Nephron progenitor cell (in vitro differentiated cells): ENCODE results near the gene RNASE13.

Experiments
- DNase-seq: peaks from one replicate; pipeline ENCODE4 v3.0.0; 2021
- H3K27ac Mint-ChIP-seq: 2 replicates; pipeline ENCODE4 v1.8.0; 2021; ENCODE audit warnings: mild to moderate bottlenecking, moderate library complexity, mixed read lengths
- H3K27me3 Mint-ChIP-seq: 2 replicates; pipeline ENCODE4 v1.8.0; 2021; ENCODE audit warnings: mild to moderate bottlenecking, low read depth, mixed read lengths; ENCODE audit not compliant: poor library complexity
- H3K36me3 Mint-ChIP-seq: 2 replicates; pipeline ENCODE4 v1.8.0; 2021; ENCODE audit warnings: low read depth, mixed read lengths
- H3K4me1 Mint-ChIP-seq: 2 replicates; pipeline ENCODE4 v1.8.0; 2021; ENCODE audit warnings: mixed read lengths
- H3K4me3 Mint-ChIP-seq: 2 replicates; pipeline ENCODE4 v1.8.0; 2021; ENCODE audit warnings: mild to moderate bottlenecking, moderate library complexity, mixed read lengths
- H3K9me3 Mint-ChIP-seq: 2 replicates; pipeline ENCODE4 v1.8.0; 2021; ENCODE audit warnings: mild to moderate bottlenecking, moderate library complexity, mixed read lengths
- TF ChIP-seq, protein P1 (sequence below): fragments of 200-600 bp; sonication (generic); IDR thresholded peaks from 2 replicates; pipeline ENCODE4 v1.5.0; 2021; ENCODE audit warnings: antibody characterized with exemption

Gene RNASE13

DNA sequence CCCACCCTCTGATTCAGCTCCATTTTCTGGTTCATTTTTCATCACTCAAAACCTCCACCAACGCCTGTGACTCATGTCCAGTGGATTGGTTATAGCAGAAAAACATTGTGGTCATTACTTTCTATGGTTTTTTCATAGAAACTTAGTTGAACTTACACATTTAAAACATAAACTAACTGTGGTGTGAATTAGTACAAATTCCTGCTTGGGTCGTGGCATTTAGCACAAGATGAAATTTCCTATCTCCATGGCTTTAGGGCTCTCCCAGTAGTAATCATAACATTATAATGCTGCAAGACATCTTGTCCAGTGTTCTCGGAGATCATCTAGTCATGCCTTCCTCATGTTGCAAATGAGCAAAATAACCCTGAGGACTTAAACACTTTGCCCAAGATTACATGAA, 14.7 kb upstream of the RNASE13 start:
- Mint-ChIP-seq H3K27ac (no peak overlapping the region), H3K4me1 (peaks cover 20% of the 10 kb centered on the region), H3K27me3 (peaks cover 16% of the 10 kb centered on the region), H3K36me3 (no peaks in the 10 kb centered on the region), H3K4me3 (no peak overlapping the region), H3K9me3 (no peaks in the 10 kb centered on the region)
- no peak for DNase-seq
- TF ChIP-seq, protein P1, sequence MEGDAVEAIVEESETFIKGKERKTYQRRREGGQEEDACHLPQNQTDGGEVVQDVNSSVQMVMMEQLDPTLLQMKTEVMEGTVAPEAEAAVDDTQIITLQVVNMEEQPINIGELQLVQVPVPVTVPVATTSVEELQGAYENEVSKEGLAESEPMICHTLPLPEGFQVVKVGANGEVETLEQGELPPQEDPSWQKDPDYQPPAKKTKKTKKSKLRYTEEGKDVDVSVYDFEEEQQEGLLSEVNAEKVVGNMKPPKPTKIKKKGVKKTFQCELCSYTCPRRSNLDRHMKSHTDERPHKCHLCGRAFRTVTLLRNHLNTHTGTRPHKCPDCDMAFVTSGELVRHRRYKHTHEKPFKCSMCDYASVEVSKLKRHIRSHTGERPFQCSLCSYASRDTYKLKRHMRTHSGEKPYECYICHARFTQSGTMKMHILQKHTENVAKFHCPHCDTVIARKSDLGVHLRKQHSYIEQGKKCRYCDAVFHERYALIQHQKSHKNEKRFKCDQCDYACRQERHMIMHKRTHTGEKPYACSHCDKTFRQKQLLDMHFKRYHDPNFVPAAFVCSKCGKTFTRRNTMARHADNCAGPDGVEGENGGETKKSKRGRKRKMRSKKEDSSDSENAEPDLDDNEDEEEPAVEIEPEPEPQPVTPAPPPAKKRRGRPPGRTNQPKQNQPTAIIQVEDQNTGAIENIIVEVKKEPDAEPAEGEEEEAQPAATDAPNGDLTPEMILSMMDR, result no peak

DNA sequence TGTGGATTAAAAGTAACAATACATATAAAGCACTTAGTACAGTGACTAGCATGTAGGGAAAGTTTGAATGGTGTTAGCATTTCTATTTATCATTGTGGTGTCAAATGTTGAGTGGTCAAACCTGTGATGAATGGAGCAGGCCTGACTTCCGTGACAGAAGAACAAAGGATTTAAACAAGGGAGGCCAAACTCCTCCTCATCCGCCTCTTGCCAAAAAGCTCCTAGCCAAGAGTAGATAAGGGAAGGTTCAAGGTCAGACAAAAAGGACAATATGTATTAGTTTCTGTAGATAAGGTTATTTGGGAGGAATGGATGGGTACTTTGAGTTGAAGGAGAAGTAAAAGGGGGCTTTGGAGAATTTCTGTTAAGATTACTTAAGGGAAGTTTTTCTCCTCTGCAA, 14.0 kb upstream of the RNASE13 start:
- Mint-ChIP-seq H3K4me1 (peaks cover 20% of the 10 kb centered on the region), H3K4me3 (no peak overlapping the region), H3K27ac (no peak overlapping the region), H3K9me3 (no peaks in the 10 kb centered on the region), H3K27me3 (peaks cover 16% of the 10 kb centered on the region), H3K36me3 (no peaks in the 10 kb centered on the region)
- TF ChIP-seq, protein P1, result no peak
- no peak for DNase-seq

DNA sequence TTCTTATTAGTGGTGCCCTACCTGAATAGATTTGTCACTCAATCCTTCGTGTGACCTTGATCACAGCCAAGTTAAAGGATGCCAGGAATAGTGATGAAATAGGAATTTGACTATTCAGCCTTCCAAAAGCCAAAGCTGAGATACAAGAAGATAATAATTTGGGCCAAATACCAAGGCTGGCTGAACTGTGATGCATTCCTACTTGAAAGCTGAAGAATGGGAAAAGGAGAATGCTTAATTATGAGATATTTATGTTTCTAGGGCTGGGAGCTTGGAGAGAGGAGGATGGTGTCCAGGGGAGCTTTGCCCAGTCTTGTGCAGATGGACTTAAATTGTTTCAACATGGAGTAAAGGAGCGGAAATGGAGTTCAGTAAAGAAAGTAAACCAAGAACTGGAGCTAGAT, 12.8 kb upstream of the RNASE13 start:
- TF ChIP-seq, protein P1, result no peak
- no peak overlapping the region for H3K27ac Mint-ChIP-seq
- no peaks in the 10 kb centered on the region for H3K9me3 Mint-ChIP-seq
- H3K4me1 Mint-ChIP-seq, result peaks cover 33% of the 10 kb centered on the region
- peaks cover 20% of the 10 kb centered on the region for H3K27me3 Mint-ChIP-seq
- H3K4me3 Mint-ChIP-seq, result no peak overlapping the region
- H3K36me3 Mint-ChIP-seq, result no peaks in the 10 kb centered on the region
- DNase-seq, result no peak

DNA sequence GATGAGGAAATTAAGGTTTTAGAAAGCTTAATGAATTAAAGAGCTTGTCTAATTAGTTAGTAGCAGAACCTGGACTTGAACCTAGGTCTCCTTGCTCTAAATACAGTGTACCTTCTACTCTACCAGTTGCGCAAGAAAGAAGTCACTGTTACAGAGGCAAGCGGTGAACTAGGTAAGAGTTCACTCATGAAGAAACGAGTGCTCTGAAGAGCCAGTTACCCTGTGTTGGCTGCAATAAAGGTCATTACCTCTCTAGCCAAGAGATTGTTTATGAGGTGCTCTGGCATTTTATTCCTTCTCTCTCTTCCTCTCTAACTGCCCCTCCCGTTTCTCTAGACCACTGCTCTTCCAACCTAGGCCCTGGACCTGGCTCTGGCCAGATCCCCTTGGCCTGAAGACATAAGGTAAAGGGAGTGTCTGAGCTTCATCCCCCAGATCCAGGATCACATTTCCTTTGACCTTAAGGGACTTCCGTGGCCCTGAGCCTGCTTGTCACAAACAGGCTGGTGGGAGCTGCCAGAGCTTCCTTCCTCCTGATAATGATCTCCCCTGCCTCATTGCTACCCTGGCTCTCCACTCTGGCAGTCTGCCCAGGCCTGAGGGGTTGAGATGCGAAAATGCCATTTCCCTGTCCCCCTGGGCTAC, 9.5 kb upstream of the RNASE13 start:
- Mint-ChIP-seq H3K9me3 (no peaks in the 10 kb centered on the region), H3K36me3 (no peaks in the 10 kb centered on the region), H3K4me1 (peaks cover 55% of the 10 kb centered on the region), H3K4me3 (peak overlapping the region; percentile 9), H3K27ac (peak overlapping the region; percentile 77), H3K27me3 (peaks cover 23% of the 10 kb centered on the region)
- TF ChIP-seq, protein P1, result no peak
- no peak for DNase-seq

DNA sequence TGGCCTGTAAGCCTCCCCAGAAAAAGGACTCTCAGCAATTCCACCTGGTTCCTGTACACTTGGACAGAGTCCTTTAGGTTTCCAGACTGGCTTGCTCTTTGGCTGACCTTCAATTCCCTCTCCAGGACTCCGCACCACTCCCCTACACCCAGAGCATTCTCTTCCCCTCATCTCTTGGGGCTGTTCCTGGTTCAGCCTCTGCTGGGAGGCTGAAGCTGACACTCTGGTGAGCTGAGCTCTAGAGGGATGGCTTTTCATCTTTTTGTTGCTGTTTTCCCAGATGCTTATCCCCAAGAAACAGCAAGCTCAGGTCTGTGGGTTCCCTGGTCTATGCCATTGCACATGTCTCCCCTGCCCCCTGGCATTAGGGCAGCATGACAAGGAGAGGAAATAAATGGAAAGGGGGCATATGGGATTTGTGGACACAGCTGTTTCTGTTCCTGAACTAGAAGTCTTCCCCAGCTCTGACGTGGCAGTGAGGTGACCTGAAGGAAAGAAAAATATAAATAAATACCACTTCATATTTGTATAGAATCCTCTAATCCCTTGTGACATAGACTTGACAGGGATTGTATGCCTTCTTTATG, 8.9 kb upstream of the RNASE13 start:
- no peak for DNase-seq
- TF ChIP-seq, protein P1, result no peak
- no peaks in the 10 kb centered on the region for H3K36me3 Mint-ChIP-seq
- no peaks in the 10 kb centered on the region for H3K9me3 Mint-ChIP-seq
- peak overlapping the region; percentile 77 for H3K27ac Mint-ChIP-seq
- peaks cover 23% of the 10 kb centered on the region for H3K27me3 Mint-ChIP-seq
- peak overlapping the region; percentile 30 for H3K4me3 Mint-ChIP-seq
- peaks cover 61% of the 10 kb centered on the region for H3K4me1 Mint-ChIP-seq

DNA sequence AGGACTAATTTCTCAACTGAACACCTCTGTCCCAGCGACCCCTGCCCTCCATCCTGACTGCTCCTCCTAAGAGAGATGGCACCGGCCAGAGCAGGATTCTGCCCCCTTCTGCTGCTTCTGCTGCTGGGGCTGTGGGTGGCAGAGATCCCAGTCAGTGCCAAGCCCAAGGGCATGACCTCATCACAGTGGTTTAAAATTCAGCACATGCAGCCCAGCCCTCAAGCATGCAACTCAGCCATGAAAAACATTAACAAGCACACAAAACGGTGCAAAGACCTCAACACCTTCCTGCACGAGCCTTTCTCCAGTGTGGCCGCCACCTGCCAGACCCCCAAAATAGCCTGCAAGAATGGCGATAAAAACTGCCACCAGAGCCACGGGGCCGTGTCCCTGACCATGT, 8.3 kb upstream of the RNASE13 start:
- H3K27me3 Mint-ChIP-seq, result peaks cover 23% of the 10 kb centered on the region
- H3K36me3 Mint-ChIP-seq, result no peaks in the 10 kb centered on the region
- no peak for DNase-seq
- no peaks in the 10 kb centered on the region for H3K9me3 Mint-ChIP-seq
- H3K4me1 Mint-ChIP-seq, result peaks cover 66% of the 10 kb centered on the region
- TF ChIP-seq, protein P1, result no peak
- H3K27ac Mint-ChIP-seq, result no peak overlapping the region
- H3K4me3 Mint-ChIP-seq, result no peak overlapping the region
